Keratinocyte (primary cell): ENCODE results near the gene CRKL.

Source experiments
- EZH2 ChIP-seq: IDR thresholded peaks from one replicate; pipeline ENCODE4 v1.6.1; 2012; ENCODE audit warnings: inconsistent platforms, mild to moderate bottlenecking, low read length, moderate library complexity
- TF ChIP-seq, protein P1 (sequence below), 3 experiments: IDR thresholded peaks in 1 of 3; conservative IDR thresholded peaks in 1 of 3; optimal IDR thresholded peaks in 1 of 3; 2 replicates in 2 of 3; 3 replicates in 1 of 3; pipeline versions ENCODE3 to v1.5.1; 2011; ENCODE audit warnings: low read length in 3 of 3, mild to moderate bottlenecking in 3 of 3, moderate library complexity in 2 of 3, control low read depth in 1 of 3, inconsistent platforms in 1 of 3; ENCODE audit not compliant: insufficient read depth in 2 of 3; ENCODE audit errors: extremely low read depth in 1 of 3

DNA sequence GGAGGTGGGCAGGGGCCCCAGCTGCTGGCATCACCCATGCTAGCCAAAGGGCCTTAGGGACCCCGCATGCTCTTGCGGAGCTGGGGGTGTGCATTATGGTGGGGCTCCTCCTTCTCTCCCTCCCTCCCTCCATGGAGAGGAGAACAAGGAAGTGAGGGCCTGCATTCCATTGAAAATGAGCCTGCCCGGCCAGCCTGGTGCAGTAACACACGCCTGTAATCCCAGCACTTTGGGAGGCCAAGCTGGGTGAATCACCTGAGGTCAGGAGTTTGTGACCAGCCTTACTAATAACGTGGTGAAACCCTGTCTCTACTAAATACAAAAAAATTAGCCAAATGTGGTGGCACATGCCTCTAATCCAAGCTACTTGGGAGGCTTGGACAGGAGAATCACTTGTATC, 36.0 kb upstream of the CRKL start:
- no peak for TF ChIP-seq EZH2
- TF ChIP-seq, protein P1, sequence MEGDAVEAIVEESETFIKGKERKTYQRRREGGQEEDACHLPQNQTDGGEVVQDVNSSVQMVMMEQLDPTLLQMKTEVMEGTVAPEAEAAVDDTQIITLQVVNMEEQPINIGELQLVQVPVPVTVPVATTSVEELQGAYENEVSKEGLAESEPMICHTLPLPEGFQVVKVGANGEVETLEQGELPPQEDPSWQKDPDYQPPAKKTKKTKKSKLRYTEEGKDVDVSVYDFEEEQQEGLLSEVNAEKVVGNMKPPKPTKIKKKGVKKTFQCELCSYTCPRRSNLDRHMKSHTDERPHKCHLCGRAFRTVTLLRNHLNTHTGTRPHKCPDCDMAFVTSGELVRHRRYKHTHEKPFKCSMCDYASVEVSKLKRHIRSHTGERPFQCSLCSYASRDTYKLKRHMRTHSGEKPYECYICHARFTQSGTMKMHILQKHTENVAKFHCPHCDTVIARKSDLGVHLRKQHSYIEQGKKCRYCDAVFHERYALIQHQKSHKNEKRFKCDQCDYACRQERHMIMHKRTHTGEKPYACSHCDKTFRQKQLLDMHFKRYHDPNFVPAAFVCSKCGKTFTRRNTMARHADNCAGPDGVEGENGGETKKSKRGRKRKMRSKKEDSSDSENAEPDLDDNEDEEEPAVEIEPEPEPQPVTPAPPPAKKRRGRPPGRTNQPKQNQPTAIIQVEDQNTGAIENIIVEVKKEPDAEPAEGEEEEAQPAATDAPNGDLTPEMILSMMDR (optimal IDR thresholded peaks at IDR 0.05 in 1 of 3, IDR thresholded peaks at IDR 0.05 in 1 of 3, conservative IDR thresholded peaks at IDR 0.05 in 1 of 3; ENCODE audit: extremely low read depth in 1 of 3, insufficient read depth in 2 of 3, low read length in 3 of 3) = no peak
